WTC11 (cell line): ENCODE results near the gene FBXW4.
A peak's percentile ranks its signal among the peaks of the same experiment; 100 is the strongest.

Source experiments
- CREB1 ChIP-seq: sonication (generic); formaldehyde crosslinking; IDR thresholded peaks from 2 replicates; pipeline ENCODE4 v1.8.0; 2023; ENCODE audit warnings: mild to moderate bottlenecking, missing genetic modification reagents
- NR2C2 ChIP-seq: sonication (generic); formaldehyde crosslinking; IDR thresholded peaks from 2 replicates; pipeline ENCODE4 v1.8.0; 2022; ENCODE audit warnings: mild to moderate bottlenecking, missing genetic modification reagents
- NR3C1 ChIP-seq: sonication (generic); formaldehyde crosslinking; conservative IDR thresholded peaks from 2 replicates; pipeline ENCODE4 v1.8.1; 2023; ENCODE audit warnings: low read depth, mild to moderate bottlenecking, missing genetic modification reagents
- ZNF138 ChIP-seq: sonication (generic); formaldehyde crosslinking; conservative IDR thresholded peaks from 2 replicates; pipeline ENCODE4 v1.8.1; 2022; ENCODE audit warnings: mild to moderate bottlenecking, moderate library complexity, missing genetic modification reagents
- ZNF263 ChIP-seq: sonication (generic); formaldehyde crosslinking; IDR thresholded peaks from 2 replicates; pipeline ENCODE4 v1.8.1; 2022; ENCODE audit warnings: low read depth, mild to moderate bottlenecking, moderate library complexity, missing genetic modification reagents
- TF ChIP-seq, protein P1 (sequence below): sonication (generic); formaldehyde crosslinking; IDR thresholded peaks from 2 replicates; pipeline ENCODE4 v1.8.1; 2022; ENCODE audit warnings: low read depth, missing genetic modification reagents, borderline replicate concordance
- TF ChIP-seq, protein P2 (sequence below): sonication (generic); formaldehyde crosslinking; IDR thresholded peaks from 2 replicates; pipeline ENCODE4 v1.8.0; 2022; ENCODE audit warnings: mild to moderate bottlenecking, missing genetic modification reagents
- TF ChIP-seq, protein P3 (sequence below): fragments of 250-450 bp; sonication (Bioruptor Pico); IDR thresholded peaks from 2 replicates; pipeline ENCODE4 v1.9.0; 2021; ENCODE audit warnings: mild to moderate bottlenecking, borderline replicate concordance
- TF ChIP-seq, protein P4 (sequence below): sonication (generic); formaldehyde crosslinking; IDR thresholded peaks from 2 replicates; pipeline ENCODE4 v1.8.0; 2022; ENCODE audit warnings: mild to moderate bottlenecking, missing genetic modification reagents
- TF ChIP-seq, protein P5 (sequence below): fragments of 200-600 bp; IDR thresholded peaks from 2 replicates; pipeline ENCODE4 v1.8.0; 2022; ENCODE audit warnings: antibody characterized with exemption
- TF ChIP-seq, protein P6 (sequence below): sonication (generic); formaldehyde crosslinking; IDR thresholded peaks from 2 replicates; pipeline ENCODE4 v1.8.1; 2023; ENCODE audit warnings: mild to moderate bottlenecking, missing genetic modification reagents, borderline replicate concordance
- TF ChIP-seq, protein P7 (sequence below): sonication (generic); formaldehyde crosslinking; IDR thresholded peaks from 2 replicates; pipeline ENCODE4 v1.8.1; 2023; ENCODE audit warnings: mild to moderate bottlenecking, missing genetic modification reagents, moderate library complexity

DNA sequence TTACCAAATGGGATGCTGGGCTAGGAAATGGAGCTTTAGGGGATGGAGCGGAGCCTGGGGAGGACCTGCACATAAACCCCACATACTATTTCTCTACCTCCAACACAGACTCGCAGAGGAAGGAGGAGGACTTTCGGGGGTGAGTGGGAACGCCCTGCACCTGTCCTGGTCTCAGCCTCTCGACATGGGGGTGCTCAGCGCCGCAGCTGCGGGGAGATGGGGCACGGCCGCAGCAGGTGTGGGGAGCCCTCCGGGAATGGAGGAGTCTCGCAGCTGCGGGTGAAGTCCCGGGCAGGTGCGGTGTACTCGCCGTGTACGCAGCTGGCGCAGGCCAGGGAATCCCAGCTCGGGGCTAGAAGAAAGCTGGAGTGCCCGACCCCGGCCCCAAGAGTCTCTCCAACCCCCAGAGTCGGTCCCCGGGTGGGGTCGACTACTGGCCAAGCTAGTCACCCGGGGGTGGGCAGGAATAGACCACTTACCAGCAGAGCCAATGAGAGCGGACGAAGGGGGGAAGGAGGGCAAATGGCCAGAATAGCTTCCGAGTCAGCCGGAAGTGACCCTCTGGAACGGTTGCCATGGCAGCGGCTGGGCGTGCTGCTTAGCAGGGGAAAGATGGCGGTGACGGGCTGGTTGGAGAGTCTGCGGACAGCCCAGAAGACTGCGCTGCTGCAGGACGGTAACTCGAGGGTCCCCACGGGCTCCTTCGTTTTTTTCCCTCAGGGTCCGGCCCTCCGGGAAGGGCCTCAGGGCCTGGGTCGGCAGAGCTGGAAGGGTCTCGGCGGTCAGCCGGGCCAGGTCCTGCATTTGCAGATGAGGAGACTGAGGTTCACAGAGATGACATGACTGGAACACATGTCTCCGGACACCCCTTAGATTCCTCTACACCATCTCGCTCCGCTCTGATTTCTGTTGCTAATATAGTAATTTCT is 107.0 kb downstream of the FBXW4 start, which contains the start of the genes DPCD and POLL:
- TF ChIP-seq, protein P1, sequence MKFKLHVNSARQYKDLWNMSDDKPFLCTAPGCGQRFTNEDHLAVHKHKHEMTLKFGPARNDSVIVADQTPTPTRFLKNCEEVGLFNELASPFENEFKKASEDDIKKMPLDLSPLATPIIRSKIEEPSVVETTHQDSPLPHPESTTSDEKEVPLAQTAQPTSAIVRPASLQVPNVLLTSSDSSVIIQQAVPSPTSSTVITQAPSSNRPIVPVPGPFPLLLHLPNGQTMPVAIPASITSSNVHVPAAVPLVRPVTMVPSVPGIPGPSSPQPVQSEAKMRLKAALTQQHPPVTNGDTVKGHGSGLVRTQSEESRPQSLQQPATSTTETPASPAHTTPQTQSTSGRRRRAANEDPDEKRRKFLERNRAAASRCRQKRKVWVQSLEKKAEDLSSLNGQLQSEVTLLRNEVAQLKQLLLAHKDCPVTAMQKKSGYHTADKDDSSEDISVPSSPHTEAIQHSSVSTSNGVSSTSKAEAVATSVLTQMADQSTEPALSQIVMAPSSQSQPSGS (CRISPR knock-in tag): no peak
- TF ChIP-seq, protein P2, sequence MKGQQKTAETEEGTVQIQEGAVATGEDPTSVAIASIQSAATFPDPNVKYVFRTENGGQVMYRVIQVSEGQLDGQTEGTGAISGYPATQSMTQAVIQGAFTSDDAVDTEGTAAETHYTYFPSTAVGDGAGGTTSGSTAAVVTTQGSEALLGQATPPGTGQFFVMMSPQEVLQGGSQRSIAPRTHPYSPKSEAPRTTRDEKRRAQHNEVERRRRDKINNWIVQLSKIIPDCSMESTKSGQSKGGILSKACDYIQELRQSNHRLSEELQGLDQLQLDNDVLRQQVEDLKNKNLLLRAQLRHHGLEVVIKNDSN (CRISPR knock-in tag): no peak
- TF ChIP-seq ZNF263 (no peak), NR3C1 (CRISPR knock-in tag) (no peak), NR2C2 (peak; percentile 98), CREB1 (CRISPR knock-in tag) (no peak), ZNF138 (no peak)
- TF ChIP-seq, protein P3, sequence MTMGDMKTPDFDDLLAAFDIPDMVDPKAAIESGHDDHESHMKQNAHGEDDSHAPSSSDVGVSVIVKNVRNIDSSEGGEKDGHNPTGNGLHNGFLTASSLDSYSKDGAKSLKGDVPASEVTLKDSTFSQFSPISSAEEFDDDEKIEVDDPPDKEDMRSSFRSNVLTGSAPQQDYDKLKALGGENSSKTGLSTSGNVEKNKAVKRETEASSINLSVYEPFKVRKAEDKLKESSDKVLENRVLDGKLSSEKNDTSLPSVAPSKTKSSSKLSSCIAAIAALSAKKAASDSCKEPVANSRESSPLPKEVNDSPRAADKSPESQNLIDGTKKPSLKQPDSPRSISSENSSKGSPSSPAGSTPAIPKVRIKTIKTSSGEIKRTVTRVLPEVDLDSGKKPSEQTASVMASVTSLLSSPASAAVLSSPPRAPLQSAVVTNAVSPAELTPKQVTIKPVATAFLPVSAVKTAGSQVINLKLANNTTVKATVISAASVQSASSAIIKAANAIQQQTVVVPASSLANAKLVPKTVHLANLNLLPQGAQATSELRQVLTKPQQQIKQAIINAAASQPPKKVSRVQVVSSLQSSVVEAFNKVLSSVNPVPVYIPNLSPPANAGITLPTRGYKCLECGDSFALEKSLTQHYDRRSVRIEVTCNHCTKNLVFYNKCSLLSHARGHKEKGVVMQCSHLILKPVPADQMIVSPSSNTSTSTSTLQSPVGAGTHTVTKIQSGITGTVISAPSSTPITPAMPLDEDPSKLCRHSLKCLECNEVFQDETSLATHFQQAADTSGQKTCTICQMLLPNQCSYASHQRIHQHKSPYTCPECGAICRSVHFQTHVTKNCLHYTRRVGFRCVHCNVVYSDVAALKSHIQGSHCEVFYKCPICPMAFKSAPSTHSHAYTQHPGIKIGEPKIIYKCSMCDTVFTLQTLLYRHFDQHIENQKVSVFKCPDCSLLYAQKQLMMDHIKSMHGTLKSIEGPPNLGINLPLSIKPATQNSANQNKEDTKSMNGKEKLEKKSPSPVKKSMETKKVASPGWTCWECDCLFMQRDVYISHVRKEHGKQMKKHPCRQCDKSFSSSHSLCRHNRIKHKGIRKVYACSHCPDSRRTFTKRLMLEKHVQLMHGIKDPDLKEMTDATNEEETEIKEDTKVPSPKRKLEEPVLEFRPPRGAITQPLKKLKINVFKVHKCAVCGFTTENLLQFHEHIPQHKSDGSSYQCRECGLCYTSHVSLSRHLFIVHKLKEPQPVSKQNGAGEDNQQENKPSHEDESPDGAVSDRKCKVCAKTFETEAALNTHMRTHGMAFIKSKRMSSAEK (CRISPR knock-in tag): no peak
- TF ChIP-seq, protein P4, sequence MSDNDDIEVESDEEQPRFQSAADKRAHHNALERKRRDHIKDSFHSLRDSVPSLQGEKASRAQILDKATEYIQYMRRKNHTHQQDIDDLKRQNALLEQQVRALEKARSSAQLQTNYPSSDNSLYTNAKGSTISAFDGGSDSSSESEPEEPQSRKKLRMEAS (CRISPR knock-in tag): no peak
- TF ChIP-seq, protein P5, sequence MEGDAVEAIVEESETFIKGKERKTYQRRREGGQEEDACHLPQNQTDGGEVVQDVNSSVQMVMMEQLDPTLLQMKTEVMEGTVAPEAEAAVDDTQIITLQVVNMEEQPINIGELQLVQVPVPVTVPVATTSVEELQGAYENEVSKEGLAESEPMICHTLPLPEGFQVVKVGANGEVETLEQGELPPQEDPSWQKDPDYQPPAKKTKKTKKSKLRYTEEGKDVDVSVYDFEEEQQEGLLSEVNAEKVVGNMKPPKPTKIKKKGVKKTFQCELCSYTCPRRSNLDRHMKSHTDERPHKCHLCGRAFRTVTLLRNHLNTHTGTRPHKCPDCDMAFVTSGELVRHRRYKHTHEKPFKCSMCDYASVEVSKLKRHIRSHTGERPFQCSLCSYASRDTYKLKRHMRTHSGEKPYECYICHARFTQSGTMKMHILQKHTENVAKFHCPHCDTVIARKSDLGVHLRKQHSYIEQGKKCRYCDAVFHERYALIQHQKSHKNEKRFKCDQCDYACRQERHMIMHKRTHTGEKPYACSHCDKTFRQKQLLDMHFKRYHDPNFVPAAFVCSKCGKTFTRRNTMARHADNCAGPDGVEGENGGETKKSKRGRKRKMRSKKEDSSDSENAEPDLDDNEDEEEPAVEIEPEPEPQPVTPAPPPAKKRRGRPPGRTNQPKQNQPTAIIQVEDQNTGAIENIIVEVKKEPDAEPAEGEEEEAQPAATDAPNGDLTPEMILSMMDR: no peak
- TF ChIP-seq, protein P6, sequence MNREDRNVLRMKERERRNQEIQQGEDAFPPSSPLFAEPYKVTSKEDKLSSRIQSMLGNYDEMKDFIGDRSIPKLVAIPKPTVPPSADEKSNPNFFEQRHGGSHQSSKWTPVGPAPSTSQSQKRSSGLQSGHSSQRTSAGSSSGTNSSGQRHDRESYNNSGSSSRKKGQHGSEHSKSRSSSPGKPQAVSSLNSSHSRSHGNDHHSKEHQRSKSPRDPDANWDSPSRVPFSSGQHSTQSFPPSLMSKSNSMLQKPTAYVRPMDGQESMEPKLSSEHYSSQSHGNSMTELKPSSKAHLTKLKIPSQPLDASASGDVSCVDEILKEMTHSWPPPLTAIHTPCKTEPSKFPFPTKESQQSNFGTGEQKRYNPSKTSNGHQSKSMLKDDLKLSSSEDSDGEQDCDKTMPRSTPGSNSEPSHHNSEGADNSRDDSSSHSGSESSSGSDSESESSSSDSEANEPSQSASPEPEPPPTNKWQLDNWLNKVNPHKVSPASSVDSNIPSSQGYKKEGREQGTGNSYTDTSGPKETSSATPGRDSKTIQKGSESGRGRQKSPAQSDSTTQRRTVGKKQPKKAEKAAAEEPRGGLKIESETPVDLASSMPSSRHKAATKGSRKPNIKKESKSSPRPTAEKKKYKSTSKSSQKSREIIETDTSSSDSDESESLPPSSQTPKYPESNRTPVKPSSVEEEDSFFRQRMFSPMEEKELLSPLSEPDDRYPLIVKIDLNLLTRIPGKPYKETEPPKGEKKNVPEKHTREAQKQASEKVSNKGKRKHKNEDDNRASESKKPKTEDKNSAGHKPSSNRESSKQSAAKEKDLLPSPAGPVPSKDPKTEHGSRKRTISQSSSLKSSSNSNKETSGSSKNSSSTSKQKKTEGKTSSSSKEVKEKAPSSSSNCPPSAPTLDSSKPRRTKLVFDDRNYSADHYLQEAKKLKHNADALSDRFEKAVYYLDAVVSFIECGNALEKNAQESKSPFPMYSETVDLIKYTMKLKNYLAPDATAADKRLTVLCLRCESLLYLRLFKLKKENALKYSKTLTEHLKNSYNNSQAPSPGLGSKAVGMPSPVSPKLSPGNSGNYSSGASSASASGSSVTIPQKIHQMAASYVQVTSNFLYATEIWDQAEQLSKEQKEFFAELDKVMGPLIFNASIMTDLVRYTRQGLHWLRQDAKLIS: no peak
- TF ChIP-seq, protein P7, sequence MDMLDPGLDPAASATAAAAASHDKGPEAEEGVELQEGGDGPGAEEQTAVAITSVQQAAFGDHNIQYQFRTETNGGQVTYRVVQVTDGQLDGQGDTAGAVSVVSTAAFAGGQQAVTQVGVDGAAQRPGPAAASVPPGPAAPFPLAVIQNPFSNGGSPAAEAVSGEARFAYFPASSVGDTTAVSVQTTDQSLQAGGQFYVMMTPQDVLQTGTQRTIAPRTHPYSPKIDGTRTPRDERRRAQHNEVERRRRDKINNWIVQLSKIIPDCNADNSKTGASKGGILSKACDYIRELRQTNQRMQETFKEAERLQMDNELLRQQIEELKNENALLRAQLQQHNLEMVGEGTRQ: no peak
